Naive thymus-derived CD8-positive, alpha-beta T cell (primary cell): ENCODE measurements around the gene PPP2R5D. TPM values are rescaled to one million over a fixed set of nuclear protein-coding genes. Genes with fewer than 3 reads are reported as not detected.
"Not testable (repeated sequence)": the region's sequence is repeated elsewhere in the genome, so short reads cannot be mapped to it uniquely, and the experiment has no call there.

ENCODE experiments used
- ATAC-seq, 2 donors: fragments of 150-1000 bp; cut with Tn5 transposase in 1 of 2; sonication (Bioruptor Pico), chemical (Tn5 transposase) in 1 of 2; 1 replicate in 1 of 2; 2 replicates in 1 of 2; pipeline ENCODE4 v1.10.0; 2021; ENCODE audit warnings: mild to moderate bottlenecking in 2 of 2, moderate library complexity in 2 of 2
- POLR2A ChIA-PET: fragments of 350-600 bp; sonication (Branson Sonifier 250); formaldehyde crosslinking; loops from one replicate; lab custom pipeline; 2021; ENCODE audit warnings: antibody characterized with exemption; lab: Charles Lee
- DNase-seq, 10 donors: peaks; one replicate each; pipeline versions ENCODE4 v3.0.0 to v3.0.0-alpha.2; 2020 to 2022
- H3K27ac Mint-ChIP-seq, 10 donors: one replicate each; pipeline ENCODE4 v1.8.0; 2020 to 2022; ENCODE audit warnings: mild to moderate bottlenecking in 10 of 10, mixed read lengths in 10 of 10, moderate library complexity in 4 of 10, inconsistent platforms in 1 of 10
- H3K27me3 Mint-ChIP-seq, 5 donors: one replicate each; pipeline ENCODE4 v1.8.0; 2021 to 2022; ENCODE audit warnings: mixed read lengths in 5 of 5
- H3K36me3 Mint-ChIP-seq, 3 donors: one replicate each; pipeline ENCODE4 v1.8.0; 2020 to 2022; ENCODE audit warnings: mixed read lengths in 3 of 3, mild to moderate bottlenecking in 2 of 3, inconsistent platforms in 1 of 3
- H3K4me1 Mint-ChIP-seq, 4 donors: one replicate each; pipeline ENCODE4 v1.8.0; 2021 to 2022; ENCODE audit warnings: mixed read lengths in 4 of 4
- H3K4me3 Mint-ChIP-seq, 10 donors: one replicate each; pipeline ENCODE4 v1.8.0; 2020 to 2022; ENCODE audit warnings: mild to moderate bottlenecking in 10 of 10, mixed read lengths in 10 of 10, moderate library complexity in 6 of 10, inconsistent platforms in 1 of 10
- H3K9me3 Mint-ChIP-seq, 9 donors: one replicate each; pipeline ENCODE4 v1.8.0; 2020 to 2022; ENCODE audit warnings: mixed read lengths in 9 of 9, mild to moderate bottlenecking in 3 of 9, inconsistent platforms in 1 of 9, moderate library complexity in 1 of 9
- polyA plus RNA-seq, 3 donors: library from polyadenylated mRNA; unstranded; fragments of 300-500 nt; fragmentation: Illumina TruSeq; gene quantifications; one replicate each; pipeline ENCODE4 v1.2.3, GENCODE V29; 2021
- total RNA-seq, 8 experiments: library from RNA in 2 of 8; stranded (reverse) in 2 of 8; gene quantifications; one replicate each; pipeline ENCODE4 v1.2.3 and lab custom pipeline; 2021 to 2026

The PPP2R5D gene
- 10 to 100 TPM; 27.0 to 32.4 TPM for total RNA-seq
- polyA plus RNA-seq = 10 to 100 TPM; 11.6 to 29.8 (median 17.6) TPM
- total RNA-seq (lab: John Stamatoyannopoulos, UW) = 31.0 to 60.1 (median 51.4) reads per million in 6 experiments

DNA sequence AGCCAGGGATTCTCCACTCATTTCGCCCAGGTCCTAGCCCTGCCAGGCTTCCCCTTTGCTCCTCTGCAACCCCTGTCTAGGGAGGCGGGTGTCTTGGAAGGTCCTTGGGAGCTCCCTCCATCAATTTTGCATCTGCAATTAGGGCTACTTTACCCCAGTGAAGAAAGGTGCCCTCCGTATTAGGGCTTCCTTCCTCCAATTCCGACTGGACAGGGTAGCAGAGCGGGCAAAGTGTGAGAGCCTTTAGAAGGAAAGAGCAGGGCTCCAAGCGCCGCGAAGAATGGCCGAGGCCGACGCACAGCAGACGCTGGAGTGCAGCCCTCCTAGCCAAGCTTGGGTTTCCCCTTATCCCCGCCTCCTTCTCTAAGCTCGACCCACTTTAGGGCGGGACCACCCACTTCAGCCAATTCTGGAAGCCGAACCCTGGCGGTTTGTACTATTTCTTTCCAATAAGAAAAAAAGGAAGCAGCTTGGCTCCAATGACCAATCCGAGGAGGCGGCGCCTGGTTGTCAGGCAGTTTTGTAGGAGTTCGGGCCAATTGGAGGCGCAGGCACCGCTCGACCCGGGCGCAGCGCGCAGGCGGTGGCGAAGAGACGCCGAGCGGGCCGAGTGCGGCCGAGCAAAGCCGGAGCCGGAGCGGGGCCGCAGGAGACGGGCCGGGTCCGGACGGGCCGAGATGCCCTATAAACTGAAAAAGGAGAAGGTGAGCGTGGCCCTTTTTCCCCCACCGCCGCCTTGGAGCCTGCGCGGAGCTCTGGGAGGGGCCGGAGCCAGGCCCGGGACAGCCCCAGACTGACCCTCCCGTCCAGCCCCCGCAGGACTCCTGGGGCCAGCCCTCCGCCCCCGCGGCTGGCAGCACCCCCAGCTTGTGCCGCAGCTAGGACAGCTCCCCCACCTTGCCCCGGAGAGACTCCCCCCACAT, at the start of gene PPP2R5D:
PPP2R5D (plus strand) TSS at position 570 of the 923 bp plus-strand sequence; CDS start at position 678, 108 bp downstream.
- Mint-ChIP-seq H3K4me3 (peak within 1 kb of the TSS; percentile 91 to 99 (median 94)), H3K36me3 (peaks cover 0 to 15% (median under 1%) of the 10 kb centered on the region in 3 donors), H3K9me3 (no peaks in the 10 kb centered on the region), H3K27ac (peak within 1 kb of the TSS; percentile 96 to 99 (median 97)), H3K27me3 (no peaks in the 10 kb centered on the region), H3K4me1 (peaks cover 40 to 66% (median 62%) of the 10 kb centered on the region in 4 donors)
- ATAC-seq (peak; percentile 93), DNase-seq (peak; percentile 86 to 99 (median 97))
- POLR2A ChIA-PET = interaction anchor here (0.5 to 3.8 kb wide), 35 partner anchors 9 to 1197 kb away, joined by 3 to 72 read pairs (median 5); partner anchors contain the start of genes BICRAL, CNPY3, CUL7 and GNMT

DNA sequence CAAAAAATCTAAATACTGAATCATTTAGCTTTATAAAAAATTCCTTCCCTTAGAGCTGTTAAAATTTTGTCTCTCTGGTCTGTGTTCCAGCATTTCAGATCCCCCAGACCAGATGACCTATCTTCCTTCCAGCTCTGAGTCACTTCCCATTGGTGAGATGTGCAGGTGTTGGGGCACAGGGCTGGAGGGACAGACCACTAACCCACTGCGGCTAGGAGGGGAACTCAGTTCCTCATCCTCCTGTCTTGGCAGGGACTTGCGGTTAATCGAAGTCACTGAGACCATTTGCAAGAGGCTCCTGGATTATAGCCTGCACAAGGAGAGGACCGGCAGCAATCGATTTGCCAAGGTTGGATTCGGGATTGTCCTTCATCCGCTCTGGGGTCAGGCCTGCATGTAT, 49.0 kb upstream of the PPP2R5D start:
- ATAC-seq = no peak
- Mint-ChIP-seq H3K27me3 (no peaks in the 10 kb centered on the region), H3K36me3 (peaks cover 0 to 80% (median 10%) of the 10 kb centered on the region in 3 donors), H3K4me3 (no peak overlapping the region), H3K27ac (peak overlapping the region in 8 of 10 donors; percentile 44 to 97 (median 78)), H3K4me1 (peaks cover 32 to 80% (median 57%) of the 10 kb centered on the region in 4 donors), H3K9me3 (no peaks in the 10 kb centered on the region)
- POLR2A ChIA-PET = interaction anchor here (0.8 kb wide), 1 partner anchor 9 kb away, joined by 6 read pairs; no protein-coding TSS in a partner anchor
- DNase-seq = no peak

DNA sequence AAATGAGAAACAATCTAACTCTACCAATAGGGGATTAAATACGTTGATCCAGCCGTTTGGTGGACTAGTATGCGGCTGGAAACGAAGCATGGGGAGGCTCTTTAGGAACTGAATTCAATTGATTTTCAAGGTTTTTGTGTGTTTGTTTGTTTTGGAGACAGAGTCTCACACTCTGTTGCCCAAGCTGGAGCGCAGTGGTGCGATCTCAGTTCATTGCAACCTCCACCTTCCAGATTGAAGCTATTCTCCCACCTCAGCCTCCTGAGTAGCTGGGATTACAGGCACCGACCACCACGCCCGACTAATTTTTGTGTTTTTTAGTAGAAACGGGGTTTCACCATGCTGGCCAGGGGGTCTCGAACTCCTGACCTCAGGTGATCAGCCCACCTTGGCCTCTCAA, 48.0 kb upstream of the PPP2R5D start:
- no peak for DNase-seq
- ATAC-seq = no peak
- POLR2A ChIA-PET = interaction anchor here (0.7 to 5.7 kb wide), 3 partner anchors 8 to 47 kb away, joined by 3 to 26 read pairs (median 4); partner anchors contain the start of gene CNPY3
- Mint-ChIP-seq H3K9me3 (no peaks in the 10 kb centered on the region), H3K36me3 (peaks cover 0 to 86% (median 10%) of the 10 kb centered on the region in 3 donors), H3K4me1 (peaks cover 31 to 69% (median 47%) of the 10 kb centered on the region in 4 donors), H3K4me3 (no peak overlapping the region), H3K27me3 (no peaks in the 10 kb centered on the region), H3K27ac (peak overlapping the region in 7 of 10 donors; percentile 6 to 97 (median 66))

DNA sequence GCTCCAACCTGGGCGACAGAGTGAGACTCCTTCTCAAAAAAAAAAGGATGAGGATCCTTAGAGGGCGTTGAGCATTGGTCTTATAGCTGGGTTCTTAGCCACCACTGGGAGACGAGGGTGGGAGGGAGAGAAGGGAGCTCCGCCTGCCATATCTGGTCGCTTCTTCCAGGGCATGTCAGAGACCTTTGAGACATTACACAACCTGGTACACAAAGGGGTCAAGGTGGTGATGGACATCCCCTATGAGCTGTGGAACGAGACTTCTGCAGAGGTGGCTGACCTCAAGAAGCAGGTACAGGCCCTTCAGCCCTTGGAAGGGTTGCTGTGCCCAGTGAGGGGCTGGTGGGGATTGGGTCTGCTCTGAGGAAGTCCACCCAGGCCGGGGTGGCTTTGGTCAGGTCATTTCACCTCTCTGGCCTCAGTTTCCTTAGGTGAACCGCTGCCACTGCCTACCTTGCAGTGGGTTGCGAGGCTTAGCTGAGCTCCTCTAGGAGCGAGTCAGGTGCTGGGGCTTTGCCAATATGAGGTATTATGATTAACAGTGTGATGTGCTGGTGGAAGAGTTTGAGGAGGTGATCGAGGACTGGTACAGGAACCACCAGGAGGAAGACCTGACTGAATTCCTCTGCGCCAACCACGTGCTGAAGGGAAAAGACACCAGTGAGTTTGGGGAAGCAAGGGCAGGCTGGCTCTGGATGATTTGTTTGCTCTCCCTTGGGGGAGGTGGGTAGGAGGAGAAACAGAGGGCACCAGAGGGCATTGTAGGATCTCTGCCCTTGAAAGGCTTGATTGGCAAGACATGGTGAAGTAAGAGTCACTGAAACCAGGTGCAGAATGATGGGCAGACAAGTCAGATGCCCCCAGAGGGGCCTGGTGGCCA, 46.6 kb upstream of the PPP2R5D start:
- peaks cover 22 to 57% (median 34%) of the 10 kb centered on the region in 4 donors for H3K4me1 Mint-ChIP-seq
- H3K27ac Mint-ChIP-seq = peak overlapping the region in 9 of 10 donors; percentile 12 to 75 (median 40)
- POLR2A ChIA-PET = interaction anchor here (1.0 to 5.7 kb wide), 2 partner anchors 9 to 46 kb away, joined by 3 to 26 read pairs; partner anchors contain the start of gene CNPY3
- no peaks in the 10 kb centered on the region for H3K9me3 Mint-ChIP-seq
- DNase-seq (no peak), ATAC-seq (no peak)
- peak overlapping the region in 1 of 10 donors; percentile 14 for H3K4me3 Mint-ChIP-seq
- no peaks in the 10 kb centered on the region for H3K27me3 Mint-ChIP-seq
- peaks cover 0 to 84% (median 12%) of the 10 kb centered on the region in 3 donors for H3K36me3 Mint-ChIP-seq

DNA sequence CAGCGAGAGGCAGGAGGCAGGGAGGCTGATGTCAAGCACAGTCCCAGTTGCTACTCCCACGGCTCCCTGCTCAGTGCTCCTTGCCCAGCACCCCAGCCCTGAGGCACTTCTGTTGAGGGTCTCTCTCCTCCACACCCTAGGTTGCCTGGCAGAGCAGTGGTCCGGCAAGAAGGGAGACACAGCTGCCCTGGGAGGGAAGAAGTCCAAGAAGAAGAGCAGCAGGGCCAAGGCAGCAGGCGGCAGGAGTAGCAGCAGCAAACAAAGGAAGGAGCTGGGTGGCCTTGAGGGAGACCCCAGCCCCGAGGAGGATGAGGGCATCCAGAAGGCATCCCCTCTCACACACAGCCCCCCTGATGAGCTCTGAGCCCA, 46.0 kb upstream of the PPP2R5D start:
- Mint-ChIP-seq H3K27ac (peak overlapping the region in 3 of 10 donors; percentile 40 to 75 (median 66)), H3K4me3 (no peak overlapping the region), H3K27me3 (no peaks in the 10 kb centered on the region), H3K4me1 (peaks cover 16 to 51% (median 28%) of the 10 kb centered on the region in 4 donors), H3K36me3 (peaks cover 0 to 80% (median 14%) of the 10 kb centered on the region in 3 donors), H3K9me3 (no peaks in the 10 kb centered on the region)
- no peak for ATAC-seq
- no peak for DNase-seq
- POLR2A ChIA-PET = interaction anchor here (5.7 kb wide), 1 partner anchor 10 kb away, joined by 26 read pairs; the partner anchor contains the start of gene CNPY3

DNA sequence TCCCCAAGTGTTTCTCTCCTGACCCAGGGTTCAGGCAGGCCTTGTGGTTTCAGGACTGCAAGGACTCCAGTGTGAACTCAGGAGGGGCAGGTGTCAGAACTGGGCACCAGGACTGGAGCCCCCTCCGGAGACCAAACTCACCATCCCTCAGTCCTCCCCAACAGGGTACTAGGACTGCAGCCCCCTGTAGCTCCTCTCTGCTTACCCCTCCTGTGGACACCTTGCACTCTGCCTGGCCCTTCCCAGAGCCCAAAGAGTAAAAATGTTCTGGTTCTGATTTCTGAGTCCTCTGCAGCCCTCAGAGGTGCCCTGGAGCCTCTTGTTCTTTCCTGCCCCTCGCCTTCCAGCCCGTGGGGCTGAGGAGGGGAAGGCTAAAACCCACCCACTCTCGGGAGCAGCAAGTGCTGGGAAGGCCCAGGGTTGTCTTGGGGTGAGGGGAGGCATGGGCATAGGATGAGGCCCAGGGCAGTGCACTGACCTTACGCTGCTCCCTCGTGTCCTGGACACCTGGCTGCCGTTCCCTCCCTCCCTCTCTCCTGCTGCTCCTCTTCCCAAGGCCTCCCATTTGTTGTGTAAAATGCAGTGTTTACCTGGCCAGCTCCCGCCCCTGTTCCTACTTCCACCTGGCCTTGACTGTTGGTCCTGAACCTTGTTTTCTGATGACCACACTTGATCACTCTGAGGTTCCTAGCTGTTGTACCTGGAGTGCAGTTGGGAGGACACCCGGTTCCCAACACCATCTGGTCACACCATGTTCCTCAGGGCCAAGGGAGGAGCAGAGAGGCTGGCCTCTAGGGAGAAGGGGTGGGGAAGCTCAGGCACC, 45.2 kb upstream of the PPP2R5D start:
- no peak for ATAC-seq

DNA sequence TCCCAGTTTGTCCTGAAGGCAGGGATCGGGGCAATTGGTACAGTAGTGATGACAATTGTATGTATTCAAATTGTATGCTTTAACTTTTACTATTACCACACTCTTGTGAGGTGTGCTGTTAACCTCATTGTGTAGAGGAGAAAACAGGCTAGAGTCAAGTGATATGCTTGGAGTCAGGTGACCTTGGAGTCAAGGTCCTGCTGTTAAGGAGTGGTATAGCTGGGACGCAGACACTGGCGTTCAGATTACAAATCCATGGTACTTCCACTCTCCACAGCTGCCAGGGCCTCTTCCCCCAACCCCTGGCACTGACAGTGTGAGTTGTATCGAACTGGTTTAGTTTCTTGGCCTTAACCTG, 44.6 kb upstream of the PPP2R5D start:
- no peak for DNase-seq
- no peak for ATAC-seq
- Mint-ChIP-seq H3K4me1 (peaks cover 11 to 38% (median 17%) of the 10 kb centered on the region in 4 donors), H3K36me3 (peaks cover 0 to 81% (median 18%) of the 10 kb centered on the region in 3 donors), H3K27ac (peak overlapping the region in 6 of 10 donors; percentile 22 to 83 (median 36)), H3K9me3 (no peaks in the 10 kb centered on the region), H3K4me3 (no peak overlapping the region), H3K27me3 (no peaks in the 10 kb centered on the region)
- POLR2A ChIA-PET = interaction anchor here (5.7 kb wide), 1 partner anchor 11 kb away, joined by 26 read pairs; the partner anchor contains the start of gene CNPY3

More for the DNA sequence above, 45.2 kb upstream of the PPP2R5D start:
- POLR2A ChIA-PET = interaction anchor here (5.7 kb wide), 1 partner anchor 10 kb away, joined by 26 read pairs; the partner anchor contains the start of gene CNPY3
- H3K4me3 Mint-ChIP-seq = no peak overlapping the region
- H3K4me1 Mint-ChIP-seq = peaks cover 11 to 44% (median 20%) of the 10 kb centered on the region in 4 donors
- peak overlapping the region in 4 of 10 donors; percentile 22 to 83 (median 44) for H3K27ac Mint-ChIP-seq
- no peaks in the 10 kb centered on the region for H3K27me3 Mint-ChIP-seq
- peaks cover 0 to 81% (median 18%) of the 10 kb centered on the region in 3 donors for H3K36me3 Mint-ChIP-seq
- H3K9me3 Mint-ChIP-seq = no peaks in the 10 kb centered on the region
- no peak for DNase-seq

DNA sequence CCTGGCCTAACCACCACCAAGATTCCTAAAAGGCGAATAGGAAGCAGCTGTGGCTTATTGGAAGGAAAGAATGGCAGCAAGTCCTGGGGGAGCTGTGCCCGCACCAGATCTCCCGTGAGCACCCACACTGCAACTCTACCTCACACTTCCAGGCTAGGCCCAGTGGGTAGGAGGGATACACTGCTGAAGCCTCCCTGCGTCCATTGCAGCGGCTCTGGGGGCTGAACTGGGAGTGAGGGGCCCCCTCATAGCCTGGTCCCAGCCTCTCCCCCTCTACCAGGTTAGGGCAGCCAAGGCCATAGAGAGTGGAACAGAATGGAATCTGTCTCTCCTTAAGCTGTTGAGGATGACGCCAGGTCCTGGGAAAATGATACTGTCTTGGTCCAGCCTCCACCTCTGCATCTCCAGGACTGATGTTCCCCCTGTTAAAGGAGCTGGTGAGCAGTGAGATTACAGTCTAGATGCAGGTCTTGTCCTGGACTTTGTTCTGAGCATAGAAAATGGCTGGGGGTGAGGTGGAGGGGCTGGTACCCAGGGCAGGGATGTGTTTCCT, 43.8 kb upstream of the PPP2R5D start:
- Mint-ChIP-seq H3K27ac (peak overlapping the region in 8 of 10 donors; percentile 22 to 44 (median 31)), H3K27me3 (no peaks in the 10 kb centered on the region)

DNA sequence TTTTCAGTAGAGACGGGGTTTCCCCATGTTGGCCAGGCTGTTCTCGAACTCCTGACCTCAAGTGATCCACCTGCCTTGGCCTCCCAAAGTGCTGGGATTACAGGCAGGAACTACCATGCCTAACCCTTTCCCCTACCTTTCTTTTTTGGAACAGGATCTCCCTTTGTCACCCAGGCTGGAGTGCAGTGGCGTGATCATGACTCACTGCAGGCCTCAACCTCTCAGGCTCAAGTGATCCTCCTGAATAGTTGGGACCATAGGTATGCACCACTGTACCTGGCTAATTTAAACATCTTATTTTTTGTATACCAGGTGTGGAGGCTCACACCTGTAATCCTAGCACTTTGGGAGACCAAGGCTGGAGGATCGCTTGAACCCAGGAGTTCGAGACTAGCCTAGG, 43.0 kb upstream of the PPP2R5D start:
- H3K4me3 Mint-ChIP-seq, H3K27me3 Mint-ChIP-seq, H3K9me3 Mint-ChIP-seq, DNase-seq, ATAC-seq: not testable (repeated sequence)
- POLR2A ChIA-PET = interaction anchor here (0.7 to 5.7 kb wide), 2 partner anchors 13 to 65 kb away, joined by 6 to 26 read pairs; partner anchors contain the start of gene CNPY3
- peaks cover 1 to 24% (median 11%) of the 10 kb centered on the region in 4 donors for H3K4me1 Mint-ChIP-seq
- peak overlapping the region in 6 of 10 donors; percentile 21 to 57 (median 47) for H3K27ac Mint-ChIP-seq
- H3K36me3 Mint-ChIP-seq = peaks cover 0 to 78% (median 15%) of the 10 kb centered on the region in 3 donors

More for the DNA sequence above, 43.8 kb upstream of the PPP2R5D start:
- ATAC-seq (no peak), DNase-seq (no peak)
- Mint-ChIP-seq H3K4me3 (no peak overlapping the region), H3K9me3 (no peaks in the 10 kb centered on the region), H3K36me3 (peaks cover 0 to 81% (median 18%) of the 10 kb centered on the region in 3 donors), H3K4me1 (peaks cover 8 to 32% (median 15%) of the 10 kb centered on the region in 4 donors)
- POLR2A ChIA-PET = interaction anchor here (0.6 to 5.7 kb wide), 2 partner anchors 12 to 120 kb away, joined by 4 to 26 read pairs; partner anchors contain the start of gene CNPY3

DNA sequence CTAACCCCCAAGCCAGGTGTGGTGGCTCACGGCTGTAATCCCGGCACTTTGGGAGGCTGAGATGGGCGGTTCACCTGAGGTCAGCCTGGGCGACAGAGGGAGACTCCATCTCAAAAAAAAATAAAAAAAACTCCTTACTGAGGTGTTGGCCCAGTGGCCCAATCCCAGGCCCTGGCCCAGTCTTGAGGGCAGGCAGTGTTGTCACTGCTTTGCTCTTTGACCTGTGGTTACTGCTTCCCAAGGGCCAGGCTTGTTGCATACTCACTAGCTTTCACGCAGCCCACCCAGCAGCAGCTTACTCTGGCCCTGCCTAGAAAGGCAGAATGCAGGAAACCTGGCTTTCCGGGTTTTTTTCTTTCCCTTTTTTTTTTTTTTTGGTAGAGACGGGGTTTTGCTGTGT, 41.9 kb upstream of the PPP2R5D start:
- H3K27me3 Mint-ChIP-seq = no peaks in the 10 kb centered on the region
- peaks cover 0 to 72% (median 12%) of the 10 kb centered on the region in 3 donors for H3K36me3 Mint-ChIP-seq
- peak overlapping the region in 2 of 10 donors; percentile 8 to 28 for H3K27ac Mint-ChIP-seq
- peaks cover 1 to 14% (median 6%) of the 10 kb centered on the region in 4 donors for H3K4me1 Mint-ChIP-seq
- no peak overlapping the region for H3K4me3 Mint-ChIP-seq
- H3K9me3 Mint-ChIP-seq = no peaks in the 10 kb centered on the region
- no peak for DNase-seq
- ATAC-seq = no peak
- POLR2A ChIA-PET = no interaction called here
